SK-N-MC (cell line): ENCODE data around the gene CYP2C8.
"Not testable (repeated sequence)": the region's sequence is repeated elsewhere in the genome, so short reads cannot be mapped to it uniquely, and the experiment has no call there.

ENCODE experiments used
- DNase-seq: peaks from one replicate; pipeline ENCODE4 v3.0.0-alpha.2; 2011; ENCODE audit warnings: low read depth, low spot score
- H3K27ac ChIP-seq: fragments of 200-600 bp; sonication (generic); 2 replicates; pipeline ENCODE4 v1.5.1; 2016; ENCODE audit warnings: mixed run types
- H3K36me3 ChIP-seq: fragments of 200-600 bp; sonication (generic); 2 replicates; pipeline ENCODE4 v1.6.1; 2017; ENCODE audit warnings: antibody characterized with exemption, low read length, mixed read lengths; ENCODE audit not compliant: insufficient read depth
- H3K4me3 ChIP-seq: fragments of 200-600 bp; sonication (generic); 2 replicates; pipeline ENCODE4 v1.5.1; 2016
- H3K9ac ChIP-seq: fragments of 200-600 bp; sonication (generic); 2 replicates; pipeline ENCODE4 v1.8.0; 2017; ENCODE audit warnings: mixed run types, mixed read lengths; ENCODE audit not compliant: insufficient read length
- H3K9me3 ChIP-seq: fragments of 200-600 bp; sonication (generic); 2 replicates; pipeline ENCODE4 v1.6.1; 2017; ENCODE audit warnings: low read depth, mild to moderate bottlenecking, antibody characterized with exemption, low read length, moderate library complexity, mixed read lengths
- EZH2 ChIP-seq: fragments of 200-600 bp; sonication (generic); IDR thresholded peaks from one replicate; pipeline ENCODE4 v1.6.1; 2017; ENCODE audit warnings: antibody characterized with exemption
- FOXP2 ChIP-seq: optimal IDR thresholded peaks from 2 replicates; pipeline ENCODE3; 2011; ENCODE audit warnings: mild to moderate bottlenecking, moderate library complexity; ENCODE audit not compliant: insufficient read depth; ENCODE audit errors: extremely low read length, control extremely low read depth
- POLR2AphosphoS5 ChIP-seq: IDR thresholded peaks from 2 replicates; pipeline ENCODE4 v1.6.1; 2012; ENCODE audit warnings: mild to moderate bottlenecking, low read depth, low read length, borderline replicate concordance

CYP2C8 gene

GRCh38 chr10:95069286-95069685 lies at the start of gene CYP2C8:
CYP2C8 (minus strand) TSS chr10:95069497; CDS start chr10:95069402, 95 bp downstream.
- H3K36me3 ChIP-seq, result no peaks in the 10 kb centered on the region
- H3K9ac ChIP-seq, result no peak within 1 kb of the TSS
- H3K9me3 ChIP-seq, result no peaks in the 10 kb centered on the region
- DNase-seq, result no peak
- TF ChIP-seq FOXP2, result no peak
- no peak for TF ChIP-seq EZH2
- TF ChIP-seq POLR2AphosphoS5, result no peak
- no peak within 1 kb of the TSS for H3K4me3 ChIP-seq
- H3K27ac ChIP-seq, result no peak within 1 kb of the TSS

GRCh38 chr10:95116869-95117269 lies 47.6 kb upstream of the CYP2C8 start:
- DNase-seq, result no peak

GRCh38 chr10:95110823-95111222 lies 41.5 kb upstream of the CYP2C8 start:
- DNase-seq, H3K9ac ChIP-seq, H3K4me3 ChIP-seq, H3K36me3 ChIP-seq, H3K27ac ChIP-seq, H3K9me3 ChIP-seq: not testable (repeated sequence)

More at GRCh38 chr10:95116869-95117269, 47.6 kb upstream of the CYP2C8 start:
- TF ChIP-seq POLR2AphosphoS5, result no peak
- no peak for TF ChIP-seq FOXP2
- TF ChIP-seq EZH2, result no peak
- Histone ChIP-seq H3K9me3 (no peaks in the 10 kb centered on the region), H3K4me3 (no peak overlapping the region), H3K27ac (no peak overlapping the region), H3K36me3 (no peaks in the 10 kb centered on the region), H3K9ac (no peak overlapping the region)

GRCh38 chr10:95097805-95098204 lies 28.5 kb upstream of the CYP2C8 start:
- TF ChIP-seq EZH2 (no peak), POLR2AphosphoS5 (no peak), FOXP2 (no peak)
- DNase-seq, result no peak
- Histone ChIP-seq H3K36me3 (no peaks in the 10 kb centered on the region), H3K9me3 (no peaks in the 10 kb centered on the region), H3K27ac (no peak overlapping the region), H3K9ac (no peak overlapping the region), H3K4me3 (no peak overlapping the region)

GRCh38 chr10:95096143-95096542 lies 26.8 kb upstream of the CYP2C8 start:
- Histone ChIP-seq H3K36me3 (no peaks in the 10 kb centered on the region), H3K4me3 (no peak overlapping the region), H3K9me3 (no peaks in the 10 kb centered on the region), H3K27ac (no peak overlapping the region), H3K9ac (no peak overlapping the region)
- TF ChIP-seq EZH2 (no peak), FOXP2 (no peak), POLR2AphosphoS5 (no peak)
- DNase-seq, result no peak

- H3K9ac ChIP-seq, DNase-seq, H3K9me3 ChIP-seq: not testable (repeated sequence)
Measured at GRCh38 chr10:95079626-95080025, 10.3 kb upstream of the CYP2C8 start.

GRCh38 chr10:95077556-95077955 lies 8.3 kb upstream of the CYP2C8 start:
- Histone ChIP-seq H3K9me3 (no peaks in the 10 kb centered on the region), H3K36me3 (no peaks in the 10 kb centered on the region), H3K4me3 (no peak overlapping the region), H3K27ac (no peak overlapping the region), H3K9ac (no peak overlapping the region)
- no peak for TF ChIP-seq EZH2
- TF ChIP-seq FOXP2, result no peak
- no peak for TF ChIP-seq POLR2AphosphoS5
- no peak for DNase-seq

More at GRCh38 chr10:95079626-95080025, 10.3 kb upstream of the CYP2C8 start:
- H3K27ac ChIP-seq, H3K36me3 ChIP-seq, H3K4me3 ChIP-seq: not testable (repeated sequence)

- Histone ChIP-seq H3K4me3 (no peak overlapping the region), H3K27ac (no peak overlapping the region), H3K9ac (no peak overlapping the region), H3K9me3 (no peaks in the 10 kb centered on the region), H3K36me3 (no peaks in the 10 kb centered on the region)
- TF ChIP-seq POLR2AphosphoS5 (no peak), FOXP2 (no peak), EZH2 (no peak)
- no peak for DNase-seq
Measured at GRCh38 chr10:95071107-95071660, 1.9 kb upstream of the CYP2C8 start.

GRCh38 chr10:95064125-95064524 lies 5.2 kb downstream of the CYP2C8 start:
- H3K27ac ChIP-seq, DNase-seq, H3K4me3 ChIP-seq, H3K9ac ChIP-seq, H3K36me3 ChIP-seq, H3K9me3 ChIP-seq: not testable (repeated sequence)
